GM23338 (cell line): ENCODE measurements around the gene RAPGEF5. TPM values are rescaled to one million over a fixed set of nuclear protein-coding genes. Genes with fewer than 3 reads are reported as not detected.

Experiments
- ATAC-seq: fragments of 200-7000 bp; cut with Tn5 transposase; 3 replicates; pipeline ENCODE4 v1.9.1; 2020
- DNase-seq: peaks from one replicate; pipeline ENCODE4 v3.0.0-alpha.2; 2015; ENCODE audit warnings: low spot score
- H2AFZ ChIP-seq: fragments of 200-600 bp; sonication (generic); 2 replicates; pipeline ENCODE4 v1.8.0; 2016; ENCODE audit warnings: antibody characterized with exemption, mild to moderate bottlenecking, moderate library complexity
- H3F3A ChIP-seq: fragments of 200-600 bp; sonication (generic); replicated peaks from 2 replicates; pipeline ENCODE4 v1.8.0; 2017; ENCODE audit warnings: antibody characterized with exemption, mixed run types, low read depth
- H3K27ac ChIP-seq: fragments of 200-600 bp; sonication (generic); 2 replicates; pipeline ENCODE4 v1.6.1; 2016; ENCODE audit warnings: low read depth
- H3K27me3 ChIP-seq: fragments of 200-600 bp; sonication (generic); 2 replicates; pipeline ENCODE4 v1.8.0; 2016; ENCODE audit warnings: mild to moderate bottlenecking, mixed run types, moderate library complexity; ENCODE audit not compliant: insufficient read depth
- H3K36me3 ChIP-seq: fragments of 200-600 bp; sonication (generic); 2 replicates; pipeline ENCODE4 v1.8.0; 2016; ENCODE audit warnings: mild to moderate bottlenecking; ENCODE audit not compliant: insufficient read depth
- H3K4me1 ChIP-seq: fragments of 200-600 bp; sonication (generic); 2 replicates; pipeline ENCODE4 v1.8.0; 2016; ENCODE audit warnings: mild to moderate bottlenecking, moderate library complexity; ENCODE audit not compliant: insufficient read depth
- H3K4me2 ChIP-seq: fragments of 200-600 bp; sonication (generic); 2 replicates; pipeline ENCODE4 v1.7.1; 2017; ENCODE audit warnings: mixed run types
- H3K4me3 ChIP-seq: fragments of 200-600 bp; sonication (generic); 2 replicates; pipeline ENCODE4 v1.6.1; 2016; ENCODE audit warnings: mixed run types
- H3K79me2 ChIP-seq: fragments of 200-600 bp; sonication (generic); replicated peaks from 2 replicates; pipeline ENCODE4 v1.8.0; 2017; ENCODE audit warnings: mild to moderate bottlenecking; ENCODE audit not compliant: insufficient read depth
- H3K9me2 ChIP-seq: fragments of 200-600 bp; sonication (generic); 2 replicates; pipeline ENCODE4 v1.8.0; 2017; ENCODE audit not compliant: insufficient read depth
- H4K20me1 ChIP-seq: fragments of 200-600 bp; sonication (generic); replicated peaks from 2 replicates; pipeline ENCODE4 v1.8.0; 2017; ENCODE audit warnings: mild to moderate bottlenecking; ENCODE audit not compliant: insufficient read depth
- H3K27ac Mint-ChIP-seq: 2 replicates; pipeline ENCODE4 v1.8.0; 2020; ENCODE audit warnings: inconsistent platforms, mild to moderate bottlenecking, moderate library complexity, mixed read lengths
- H3K27me3 Mint-ChIP-seq: 3 replicates; pipeline ENCODE4 v1.8.0; 2022; ENCODE audit warnings: low read depth, mild to moderate bottlenecking, moderate library complexity, mixed read lengths, inconsistent platforms; ENCODE audit not compliant: insufficient read depth, poor library complexity
- H3K36me3 Mint-ChIP-seq: 3 replicates; pipeline ENCODE4 v1.8.0; 2021; ENCODE audit warnings: low read depth, mild to moderate bottlenecking, inconsistent platforms, moderate library complexity, mixed read lengths
- H3K4me1 Mint-ChIP-seq: 3 replicates; pipeline ENCODE4 v1.8.0; 2020; ENCODE audit warnings: mild to moderate bottlenecking, inconsistent platforms, mixed read lengths
- H3K4me3 Mint-ChIP-seq: 3 replicates; pipeline ENCODE4 v1.8.0; 2021; ENCODE audit warnings: moderate library complexity, mild to moderate bottlenecking, inconsistent platforms, mixed read lengths
- H3K9me3 Mint-ChIP-seq: 3 replicates; pipeline ENCODE4 v1.8.0; 2020; ENCODE audit warnings: moderate library complexity, mild to moderate bottlenecking, inconsistent platforms, mixed read lengths
- CREB1 ChIP-seq: fragments of 250-450 bp; sonication (Bioruptor Pico); IDR thresholded peaks from 2 replicates; pipeline ENCODE4 v1.5.0; 2020; ENCODE audit warnings: low read depth, mild to moderate bottlenecking, moderate library complexity
- EZH2 ChIP-seq: fragments of 200-600 bp; sonication (generic); IDR thresholded peaks from one replicate; pipeline ENCODE4 v1.8.0; 2017; ENCODE audit warnings: antibody characterized with exemption, mild to moderate bottlenecking, low read depth; ENCODE audit not compliant: unreplicated experiment
- JUNB ChIP-seq: IDR thresholded peaks from one replicate; pipeline ENCODE4 v1.6.1; 2016; ENCODE audit warnings: antibody characterized with exemption; ENCODE audit not compliant: unreplicated experiment
- ZNF331 ChIP-seq: fragments of 250-450 bp; sonication (Bioruptor Pico); IDR thresholded peaks from 2 replicates; pipeline ENCODE4 v1.5.0; 2020; ENCODE audit warnings: low read depth, mild to moderate bottlenecking, moderate library complexity
- polyA plus RNA-seq: library from polyadenylated mRNA; unstranded; fragments of >200 nt; fragmentation: Nextera tagmentation; extraction: Ambion mirVana; gene quantifications from 2 replicates; pipeline ENCODE4 v1.2.1, GENCODE V29; 2016
- total RNA-seq: library from RNA; depleted of rRNA; stranded (reverse); fragments of >200 nt; shearing (Covaris generic); gene quantifications from 2 replicates; pipeline ENCODE4 v1.2.3, GENCODE V29; 2014
- TF ChIP-seq, protein P1 (sequence below): IDR thresholded peaks from one replicate; pipeline ENCODE4 v1.6.1; 2018; ENCODE audit warnings: antibody characterized with exemption; ENCODE audit not compliant: unreplicated experiment
- TF ChIP-seq, protein P2 (sequence below), 2 experiments: fragments of 200-600 bp in 1 of 2; sonication (generic) in 1 of 2; conservative IDR thresholded peaks; 2 replicates each; pipeline versions ENCODE4 v1.5.1 to v1.6.1; 2016 to 2017; ENCODE audit warnings: antibody characterized with exemption in 2 of 2, low read depth in 2 of 2, mild to moderate bottlenecking in 2 of 2, moderate library complexity in 1 of 2

Gene RAPGEF5
- total and polyA plus RNA-seq, 2 experiments from 2014 or later, result 6.3 to 13.1 TPM

DNA sequence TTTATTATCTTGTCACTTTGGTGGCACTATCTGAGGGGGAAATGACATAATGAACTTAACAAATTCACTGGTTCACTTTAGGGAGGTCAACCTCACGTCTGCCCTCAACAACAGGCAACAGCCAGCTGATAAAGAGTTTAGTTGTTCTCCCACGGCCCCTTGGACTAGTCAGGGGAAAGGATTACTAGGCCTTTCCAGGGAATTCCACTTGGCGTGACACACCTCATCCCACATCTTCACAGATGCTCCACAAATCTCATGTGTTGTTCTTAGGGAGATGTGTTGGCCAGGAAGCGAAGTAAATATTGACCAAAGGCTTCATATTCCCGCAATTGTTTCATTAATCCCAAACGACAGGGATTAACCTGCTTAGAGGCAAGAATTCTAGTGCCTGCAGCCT is 227.8 kb downstream of the RAPGEF5 start:
- Mint-ChIP-seq H3K9me3 (no peaks in the 10 kb centered on the region), H3K36me3 (no peaks in the 10 kb centered on the region), H3K4me3 (no peak overlapping the region), H3K27me3 (no peaks in the 10 kb centered on the region), H3K4me1 (peaks cover 15% of the 10 kb centered on the region; the same call in 2 of the 3 replicates), H3K27ac (no peak overlapping the region)
- no peak overlapping the region for H2AFZ ChIP-seq
- no peak overlapping the region for H3K27ac ChIP-seq
- no peaks in the 10 kb centered on the region for H3K36me3 ChIP-seq
- no peak overlapping the region for H3K4me3 ChIP-seq
- no peak for DNase-seq
- ATAC-seq, result no peak
- TF ChIP-seq CREB1 (CRISPR knock-in tag) (no peak), ZNF331 (no peak), JUNB (no peak)
- TF ChIP-seq, protein P1, sequence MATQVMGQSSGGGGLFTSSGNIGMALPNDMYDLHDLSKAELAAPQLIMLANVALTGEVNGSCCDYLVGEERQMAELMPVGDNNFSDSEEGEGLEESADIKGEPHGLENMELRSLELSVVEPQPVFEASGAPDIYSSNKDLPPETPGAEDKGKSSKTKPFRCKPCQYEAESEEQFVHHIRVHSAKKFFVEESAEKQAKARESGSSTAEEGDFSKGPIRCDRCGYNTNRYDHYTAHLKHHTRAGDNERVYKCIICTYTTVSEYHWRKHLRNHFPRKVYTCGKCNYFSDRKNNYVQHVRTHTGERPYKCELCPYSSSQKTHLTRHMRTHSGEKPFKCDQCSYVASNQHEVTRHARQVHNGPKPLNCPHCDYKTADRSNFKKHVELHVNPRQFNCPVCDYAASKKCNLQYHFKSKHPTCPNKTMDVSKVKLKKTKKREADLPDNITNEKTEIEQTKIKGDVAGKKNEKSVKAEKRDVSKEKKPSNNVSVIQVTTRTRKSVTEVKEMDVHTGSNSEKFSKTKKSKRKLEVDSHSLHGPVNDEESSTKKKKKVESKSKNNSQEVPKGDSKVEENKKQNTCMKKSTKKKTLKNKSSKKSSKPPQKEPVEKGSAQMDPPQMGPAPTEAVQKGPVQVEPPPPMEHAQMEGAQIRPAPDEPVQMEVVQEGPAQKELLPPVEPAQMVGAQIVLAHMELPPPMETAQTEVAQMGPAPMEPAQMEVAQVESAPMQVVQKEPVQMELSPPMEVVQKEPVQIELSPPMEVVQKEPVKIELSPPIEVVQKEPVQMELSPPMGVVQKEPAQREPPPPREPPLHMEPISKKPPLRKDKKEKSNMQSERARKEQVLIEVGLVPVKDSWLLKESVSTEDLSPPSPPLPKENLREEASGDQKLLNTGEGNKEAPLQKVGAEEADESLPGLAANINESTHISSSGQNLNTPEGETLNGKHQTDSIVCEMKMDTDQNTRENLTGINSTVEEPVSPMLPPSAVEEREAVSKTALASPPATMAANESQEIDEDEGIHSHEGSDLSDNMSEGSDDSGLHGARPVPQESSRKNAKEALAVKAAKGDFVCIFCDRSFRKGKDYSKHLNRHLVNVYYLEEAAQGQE, result no peak
- no peaks in the 10 kb centered on the region for H3K27me3 ChIP-seq
- no peaks in the 10 kb centered on the region for H3F3A ChIP-seq
- H3K4me2 ChIP-seq, result no peak overlapping the region
- 0 out of 2 replicates have a peak, but pooled peaks cover 6% of the 10 kb centered on the region for H3K4me1 ChIP-seq
- no peaks in the 10 kb centered on the region for H3K79me2 ChIP-seq
- H4K20me1 ChIP-seq, result no peaks in the 10 kb centered on the region
- no peaks in the 10 kb centered on the region; the same call in 1 of the 2 replicates for H3K9me2 ChIP-seq

DNA sequence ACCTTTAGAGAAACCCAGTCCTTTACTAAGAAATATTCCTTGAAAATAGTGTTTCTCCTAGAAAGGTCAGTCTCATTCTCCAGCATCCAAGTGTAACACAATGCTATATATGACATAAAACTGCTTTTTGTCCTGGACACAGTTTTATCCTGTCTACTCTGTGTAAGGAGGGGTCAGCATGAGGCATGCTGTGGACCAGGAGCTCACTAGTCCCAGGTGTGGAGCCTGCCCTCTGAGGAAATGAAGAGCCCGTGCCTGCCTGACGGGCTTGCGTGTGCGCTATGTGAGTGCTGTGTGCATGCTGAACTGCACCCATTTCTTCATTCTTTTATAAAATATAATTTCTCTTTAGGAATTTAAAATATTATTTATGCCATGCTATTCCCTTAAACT is 228.4 kb downstream of the RAPGEF5 start:
- Histone ChIP-seq H3F3A (no peaks in the 10 kb centered on the region), H3K9me2 (no peaks in the 10 kb centered on the region; the same call in 1 of the 2 replicates), H3K4me1 (0 out of 2 replicates have a peak, but pooled peaks cover 6% of the 10 kb centered on the region), H4K20me1 (no peaks in the 10 kb centered on the region), H3K79me2 (no peaks in the 10 kb centered on the region), H3K27me3 (no peaks in the 10 kb centered on the region), H3K4me3 (no peak overlapping the region), H2AFZ (no peak overlapping the region), H3K36me3 (no peaks in the 10 kb centered on the region), H3K4me2 (no peak overlapping the region), H3K27ac (no peak overlapping the region)
- Mint-ChIP-seq H3K4me3 (no peak overlapping the region), H3K27me3 (no peaks in the 10 kb centered on the region), H3K27ac (no peak overlapping the region), H3K4me1 (peaks cover 16% of the 10 kb centered on the region; the same call in 2 of the 3 replicates), H3K9me3 (no peaks in the 10 kb centered on the region), H3K36me3 (no peaks in the 10 kb centered on the region)
- DNase-seq (no peak), ATAC-seq (no peak)
- TF ChIP-seq, protein P2, sequence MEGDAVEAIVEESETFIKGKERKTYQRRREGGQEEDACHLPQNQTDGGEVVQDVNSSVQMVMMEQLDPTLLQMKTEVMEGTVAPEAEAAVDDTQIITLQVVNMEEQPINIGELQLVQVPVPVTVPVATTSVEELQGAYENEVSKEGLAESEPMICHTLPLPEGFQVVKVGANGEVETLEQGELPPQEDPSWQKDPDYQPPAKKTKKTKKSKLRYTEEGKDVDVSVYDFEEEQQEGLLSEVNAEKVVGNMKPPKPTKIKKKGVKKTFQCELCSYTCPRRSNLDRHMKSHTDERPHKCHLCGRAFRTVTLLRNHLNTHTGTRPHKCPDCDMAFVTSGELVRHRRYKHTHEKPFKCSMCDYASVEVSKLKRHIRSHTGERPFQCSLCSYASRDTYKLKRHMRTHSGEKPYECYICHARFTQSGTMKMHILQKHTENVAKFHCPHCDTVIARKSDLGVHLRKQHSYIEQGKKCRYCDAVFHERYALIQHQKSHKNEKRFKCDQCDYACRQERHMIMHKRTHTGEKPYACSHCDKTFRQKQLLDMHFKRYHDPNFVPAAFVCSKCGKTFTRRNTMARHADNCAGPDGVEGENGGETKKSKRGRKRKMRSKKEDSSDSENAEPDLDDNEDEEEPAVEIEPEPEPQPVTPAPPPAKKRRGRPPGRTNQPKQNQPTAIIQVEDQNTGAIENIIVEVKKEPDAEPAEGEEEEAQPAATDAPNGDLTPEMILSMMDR (conservative IDR thresholded peaks at IDR 0.05; ENCODE audit: low read depth in 2 of 2), result no peak
- TF ChIP-seq, protein P1, result no peak
- no peak for TF ChIP-seq EZH2
